GM19463 (cell line): ENCODE measurements around the gene RETREG1.
"Not testable (repeated sequence)": the region's sequence is repeated elsewhere in the genome, so short reads cannot be mapped to it uniquely, and the experiment has no call there.

Experiments used
- ATAC-seq: cut with Tn5 transposase; IDR thresholded peaks from one replicate; pipeline ENCODE4 v1.9.1; 2021; ENCODE audit warnings: mild to moderate bottlenecking, moderate library complexity; ENCODE audit not compliant: unreplicated experiment

RETREG1 gene

DNA sequence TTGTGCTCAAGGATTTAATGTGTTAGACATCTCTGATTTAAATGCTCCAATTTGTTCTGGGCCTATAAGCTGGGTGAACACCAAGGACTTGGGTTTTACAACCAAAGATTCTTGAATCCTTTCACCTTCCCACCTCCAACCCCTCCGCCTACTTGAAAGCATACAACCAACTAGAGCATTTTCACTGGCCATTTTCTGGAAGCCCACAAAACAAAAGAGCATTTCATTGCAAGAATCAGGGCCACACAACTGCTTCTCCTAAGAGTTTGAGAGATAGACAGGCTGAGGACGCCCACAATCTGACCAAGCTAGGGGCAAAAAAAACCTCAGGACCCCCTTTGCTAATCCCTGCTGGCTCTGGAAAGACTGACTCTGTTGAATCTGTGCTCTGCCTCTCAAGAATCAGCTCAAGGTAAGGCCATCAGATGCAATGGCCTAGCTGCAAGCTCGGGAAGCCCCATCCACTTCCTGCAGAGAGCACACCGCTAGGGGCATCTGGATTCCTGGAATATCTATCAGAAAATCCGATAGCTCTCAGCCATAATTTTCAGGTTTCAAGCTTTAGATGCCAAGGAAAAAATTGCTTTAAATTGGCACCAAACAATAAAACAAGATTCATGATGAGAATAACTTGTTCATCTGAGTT, 57.7 kb downstream of the RETREG1 start:
- no peak for ATAC-seq

DNA sequence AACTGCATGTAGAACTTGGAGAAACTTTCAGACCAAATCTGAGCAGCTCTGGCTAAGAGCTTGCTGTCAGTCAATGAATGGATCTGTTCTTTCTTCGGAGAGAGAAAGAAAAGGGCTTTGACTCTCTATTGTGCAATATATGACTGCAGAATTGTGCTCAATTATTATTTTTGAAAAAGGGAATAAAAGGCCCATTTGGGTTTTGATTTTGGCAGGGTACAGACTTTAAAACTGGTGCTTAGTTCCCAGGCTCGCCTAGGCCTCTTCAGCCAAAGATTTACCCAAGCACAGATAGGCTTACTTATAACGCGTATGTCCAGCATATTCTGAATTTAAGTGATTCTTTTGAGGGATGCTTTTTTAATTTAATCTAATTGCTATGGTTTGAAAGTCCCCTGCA, 59.3 kb downstream of the RETREG1 start:
- no peak for ATAC-seq

DNA sequence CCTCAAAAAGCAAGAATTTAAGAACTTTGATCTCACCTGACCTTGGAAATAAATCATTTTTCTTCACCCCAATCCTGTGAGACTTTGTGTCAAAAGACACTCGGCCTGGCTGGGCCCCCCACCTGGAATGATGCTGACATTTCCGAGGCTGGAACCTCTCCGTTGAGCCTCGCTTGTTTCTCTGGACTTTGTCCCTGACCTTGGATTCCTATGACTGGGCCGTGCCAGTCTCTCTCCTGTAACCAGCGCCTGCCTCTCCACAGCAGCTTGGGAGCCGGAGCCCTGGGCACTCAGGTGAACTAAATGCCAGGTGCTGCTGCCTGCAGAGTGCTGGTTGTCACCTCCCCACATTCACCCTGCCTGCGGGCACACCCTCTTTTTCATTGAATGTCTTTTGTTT, 62.7 kb downstream of the RETREG1 start:
- no peak for ATAC-seq

DNA sequence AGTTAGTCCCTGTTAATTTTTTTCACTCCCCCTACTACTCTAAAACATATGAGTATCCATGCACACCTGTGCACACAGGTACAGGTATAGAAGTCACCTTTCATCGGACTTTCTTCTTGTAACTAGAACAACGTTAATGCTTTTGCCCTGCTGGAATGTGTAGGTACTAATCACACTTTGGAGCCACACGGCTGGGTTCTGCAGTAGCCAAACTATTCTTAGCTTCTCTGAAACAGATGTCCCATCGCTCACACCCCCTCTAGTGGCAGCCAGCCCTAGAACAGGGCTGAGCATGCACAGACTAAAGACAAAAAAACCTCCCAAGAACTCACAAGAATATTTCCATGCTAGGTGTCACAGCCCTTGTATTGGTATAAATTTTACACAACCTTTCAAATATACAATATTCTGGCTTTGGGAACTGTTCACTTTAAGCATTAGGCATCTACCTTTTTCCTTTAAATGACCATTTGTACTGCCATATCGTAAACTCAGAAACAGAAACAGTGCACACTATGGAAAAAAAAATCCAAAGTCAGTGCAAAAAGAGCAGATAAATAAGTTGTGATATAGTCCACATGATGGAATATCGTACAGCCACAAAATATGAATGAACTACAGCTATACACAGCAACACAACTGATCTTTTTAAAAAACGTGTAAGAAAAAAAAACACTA, 64.0 kb downstream of the RETREG1 start:
- peak; percentile 79 for ATAC-seq

DNA sequence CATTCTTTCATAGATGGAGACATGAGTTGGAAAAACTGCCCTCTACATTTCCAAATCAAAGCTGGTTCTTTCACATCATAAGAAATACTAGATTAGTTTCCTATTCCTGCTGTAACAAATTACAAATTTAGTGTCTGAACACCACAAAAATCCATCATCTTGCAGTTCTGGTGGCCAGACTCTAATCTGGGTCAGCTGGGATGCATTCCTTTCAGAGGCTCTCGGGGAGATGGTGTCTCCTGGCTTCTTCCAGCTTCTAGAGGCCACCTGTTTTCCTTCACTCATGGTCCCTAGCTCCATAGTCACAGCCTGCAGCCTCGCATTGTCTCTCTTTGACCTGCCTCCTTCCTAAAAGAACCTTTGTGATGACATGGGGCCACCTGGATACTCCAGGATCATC, 65.2 kb downstream of the RETREG1 start:
- no peak for ATAC-seq

DNA sequence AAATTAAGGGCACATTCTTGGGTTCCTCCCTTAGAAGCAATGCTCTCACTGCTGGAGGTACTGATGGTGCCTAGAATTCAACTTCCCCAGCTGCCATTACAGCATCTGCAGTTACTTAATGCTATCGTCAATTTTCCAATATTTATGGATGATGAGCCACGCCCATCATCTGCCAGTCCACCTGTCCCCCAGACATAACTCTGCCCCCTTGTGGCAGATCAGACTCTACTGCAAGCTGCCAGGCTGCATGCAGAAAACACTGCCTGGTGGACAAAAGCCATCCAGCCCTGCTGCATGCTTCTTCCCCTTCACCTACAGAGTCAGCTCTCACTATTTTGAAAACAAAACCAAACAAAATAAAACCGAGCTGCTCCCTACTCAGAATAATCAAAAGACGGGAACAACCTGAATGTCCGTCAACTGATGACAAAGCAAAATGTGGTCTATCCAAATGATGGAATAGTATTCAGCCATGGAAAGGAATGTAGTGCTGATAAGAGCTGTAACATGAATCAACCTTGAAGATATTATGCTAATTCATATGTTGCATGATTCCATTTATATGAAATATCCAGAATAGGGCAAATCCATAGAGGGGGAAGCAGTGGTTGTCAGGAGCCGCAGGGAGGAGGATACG, 66.4 kb downstream of the RETREG1 start:
- peak; percentile 84 for ATAC-seq

GRCh38 chr5:16549491-16550206, 67.1 kb downstream of the RETREG1 start:
- no peak for ATAC-seq

DNA sequence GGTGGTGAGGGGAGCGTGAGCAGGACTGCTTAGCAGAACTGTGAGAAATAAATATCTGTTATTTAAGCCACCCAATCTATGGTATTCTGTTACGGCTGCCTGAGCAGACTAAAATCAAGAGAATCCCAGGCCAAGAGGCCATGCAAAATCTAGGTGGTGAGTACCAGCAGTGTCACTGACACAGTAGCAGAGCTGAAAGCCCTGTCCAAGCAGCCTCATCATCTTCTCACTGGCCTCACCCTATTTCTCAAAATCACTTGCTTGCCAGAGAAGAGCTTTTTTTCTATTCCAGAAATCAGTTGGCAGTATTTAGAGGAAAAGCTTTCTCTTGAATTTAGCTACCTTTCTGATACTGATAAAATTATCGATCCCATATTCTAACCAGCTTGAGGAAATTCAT, 68.0 kb downstream of the RETREG1 start:
- no peak for ATAC-seq

- ATAC-seq, result no peak
Observed at GRCh38 chr5:16548115-16548514, 68.7 kb downstream of the RETREG1 start.

GRCh38 chr5:16547200-16547842, 69.5 kb downstream of the RETREG1 start:
- no peak for ATAC-seq

DNA sequence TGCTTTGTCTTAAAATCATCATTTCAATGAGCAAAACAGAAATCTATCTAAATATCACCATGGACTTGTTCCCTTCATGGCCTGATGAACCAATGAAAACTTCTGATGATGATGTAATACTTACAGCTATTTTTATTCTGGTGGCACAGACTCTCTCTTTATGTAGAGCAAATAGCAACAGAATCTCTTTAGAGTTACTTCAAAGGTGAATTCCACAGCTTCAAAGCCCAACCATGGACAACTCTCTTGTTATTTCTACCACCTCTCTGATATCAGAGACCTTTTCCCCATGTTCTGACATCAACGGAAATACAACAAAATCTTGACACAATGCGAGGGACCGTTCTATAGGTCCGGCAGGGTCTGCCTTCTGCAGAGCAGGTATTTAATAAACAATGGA, 70.1 kb downstream of the RETREG1 start:
- ATAC-seq, result no peak

DNA sequence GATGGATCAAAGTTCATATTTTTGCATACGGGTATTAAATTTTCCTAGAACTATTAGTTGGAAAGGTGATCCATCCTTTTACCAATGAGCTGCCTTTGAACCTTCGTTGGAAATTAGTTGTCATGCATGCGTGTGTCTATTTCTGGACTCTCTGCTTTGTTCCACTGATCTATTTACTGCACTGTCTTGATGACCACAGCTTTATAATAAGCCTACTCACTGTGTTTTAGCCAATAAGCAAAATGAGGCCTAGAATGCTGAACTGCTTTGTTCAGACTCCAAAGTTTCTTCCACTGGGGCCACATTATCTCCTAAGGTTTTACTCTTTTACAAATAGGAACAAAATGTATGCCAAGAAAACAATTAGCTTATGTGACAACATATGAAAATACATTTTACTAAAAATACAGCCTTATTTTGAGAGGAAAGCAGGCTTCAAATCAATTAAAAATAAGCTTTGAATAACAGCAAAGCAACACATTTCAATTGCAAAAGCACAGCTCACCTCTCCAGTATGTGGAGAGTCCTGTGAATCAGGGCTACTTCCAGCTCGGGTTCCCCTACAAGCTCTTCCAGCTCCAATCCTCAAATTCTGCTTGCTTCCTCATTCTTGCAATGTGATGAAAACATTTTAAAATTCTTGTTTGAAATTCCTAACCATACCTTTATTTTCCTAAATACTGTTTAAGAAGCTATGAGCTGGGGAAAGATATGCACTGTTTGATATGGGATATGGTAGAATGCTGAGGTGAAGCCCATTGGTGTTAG, 72.0 kb downstream of the RETREG1 start:
- no peak for ATAC-seq

GRCh38 chr5:16543206-16543605, 73.6 kb downstream of the RETREG1 start:
- not testable (repeated sequence) for ATAC-seq

DNA sequence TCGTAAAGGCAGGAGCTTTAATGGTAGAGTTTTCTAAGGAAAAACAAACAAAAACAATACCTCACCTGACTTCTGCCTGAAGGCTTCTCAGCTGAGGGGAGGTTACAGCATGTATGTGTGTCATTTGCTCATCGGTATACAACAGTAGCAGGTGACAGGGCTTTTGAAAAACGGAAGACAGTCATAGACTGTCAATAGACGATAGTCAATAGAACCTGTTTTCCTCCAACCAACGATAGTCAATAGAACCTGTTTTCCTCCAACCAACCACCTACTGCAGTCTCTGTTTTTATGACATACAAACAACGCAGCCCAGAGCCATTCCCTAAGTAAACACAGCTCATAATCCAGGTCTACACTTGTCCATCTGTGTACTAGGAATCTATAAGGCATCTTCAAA, 74.6 kb downstream of the RETREG1 start:
- ATAC-seq, result no peak

- not testable (repeated sequence) for ATAC-seq
Observed at GRCh38 chr5:16541592-16541991, 75.2 kb downstream of the RETREG1 start.

DNA sequence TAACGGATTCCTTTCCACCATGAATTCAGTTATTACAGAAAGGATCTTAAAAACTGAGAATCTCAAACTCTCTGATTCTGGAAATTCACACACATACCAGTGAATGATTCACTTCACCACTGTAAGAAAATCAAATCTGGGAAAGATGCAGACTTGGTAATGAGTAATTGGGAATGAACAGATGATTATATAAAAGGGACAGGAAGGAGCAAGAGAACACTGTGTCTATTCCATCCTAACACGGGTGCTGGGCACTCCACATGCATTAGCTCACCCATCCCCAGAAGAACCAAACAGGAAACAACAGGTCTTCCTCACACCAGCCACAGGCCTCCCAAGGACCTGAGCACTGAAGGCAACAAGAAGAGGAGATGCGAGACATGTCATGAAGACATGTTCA, 76.4 kb downstream of the RETREG1 start:
- ATAC-seq, result no peak

GRCh38 chr5:16539169-16539666, 77.6 kb downstream of the RETREG1 start:
- no peak for ATAC-seq

DNA sequence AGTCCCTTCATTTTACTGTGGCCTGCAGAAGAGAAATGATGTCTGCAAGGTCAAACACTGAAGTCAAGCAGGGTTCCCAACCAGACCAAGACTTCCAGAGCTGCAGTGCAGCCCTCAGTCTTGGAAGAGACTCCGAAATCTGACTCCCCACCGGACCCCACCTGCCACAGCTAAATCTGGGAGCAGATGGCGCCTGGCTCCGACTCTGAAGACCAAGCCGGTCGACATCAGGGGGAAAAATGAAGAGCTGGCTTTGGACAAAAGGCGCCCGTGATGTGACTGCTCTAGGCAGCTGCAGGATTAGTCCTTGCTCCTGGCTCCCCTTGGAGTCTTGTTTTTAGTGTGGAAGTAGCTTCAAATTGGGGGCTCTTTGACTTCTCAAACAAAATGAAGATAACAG, 78.8 kb downstream of the RETREG1 start:
- no peak for ATAC-seq

GRCh38 chr5:16536818-16537217, 80.0 kb downstream of the RETREG1 start:
- ATAC-seq, result no peak

DNA sequence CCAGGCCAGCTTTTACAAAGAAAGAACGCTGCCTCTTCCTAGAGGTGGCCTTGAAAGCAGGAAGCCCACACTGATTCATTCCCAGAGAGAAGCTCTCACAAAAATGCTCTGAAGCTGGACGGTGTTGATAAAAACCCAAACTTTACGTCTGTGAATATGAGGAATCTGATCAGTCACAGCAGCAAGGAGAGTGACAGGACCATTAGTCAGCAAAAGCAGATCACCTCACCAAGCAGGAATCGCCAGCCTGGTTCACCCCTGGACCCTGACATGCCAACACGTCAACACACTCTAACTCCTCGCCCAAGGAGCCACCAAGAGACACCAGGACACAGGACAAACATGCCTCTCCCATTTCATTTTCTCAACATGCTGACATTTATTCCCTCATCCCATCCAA, 80.6 kb downstream of the RETREG1 start:
- ATAC-seq, result no peak
